ENCODE results near the gene FRMD8. TPM values are rescaled to one million over a fixed set of nuclear protein-coding genes. Genes with fewer than 3 reads are reported as not detected.

Gene FRMD8
- total RNA-seq, 1 donor, result 42.7 TPM

GRCh38 chr11:65398362-65398910, 12.0 kb downstream of the FRMD8 start:
- H3K4me3 ChIP-seq (ENCODE audit: low read depth, low read length), result no peak overlapping the region
- no peak for DNase-seq (ENCODE audit: low read depth)
- no peak for TF ChIP-seq CTCF (IDR thresholded peaks at IDR 0.05; ENCODE audit: insufficient read depth, low read length)

- H3K4me3 ChIP-seq (ENCODE audit: low read depth, low read length), result no peak overlapping the region
- no peak for TF ChIP-seq CTCF (IDR thresholded peaks at IDR 0.05; ENCODE audit: insufficient read depth, low read length)
- no peak for DNase-seq (ENCODE audit: low read depth)
These were observed 12.8 kb downstream of the FRMD8 start for GRCh38 chr11:65399249-65399648.

- H3K4me3 ChIP-seq (ENCODE audit: low read depth, low read length), result no peak overlapping the region
- DNase-seq (ENCODE audit: low read depth), result no peak
- no peak for TF ChIP-seq CTCF (IDR thresholded peaks at IDR 0.05; ENCODE audit: insufficient read depth, low read length)
These were observed 13.4 kb downstream of the FRMD8 start for GRCh38 chr11:65399845-65400244.

GRCh38 chr11:65400307-65401072, 14.1 kb downstream of the FRMD8 start:
- no peak overlapping the region for H3K4me3 ChIP-seq (ENCODE audit: low read depth, low read length)
- DNase-seq (ENCODE audit: low read depth), result no peak
- no peak for TF ChIP-seq CTCF (IDR thresholded peaks at IDR 0.05; ENCODE audit: insufficient read depth, low read length)

GRCh38 chr11:65401073-65401802, 14.8 kb downstream of the FRMD8 start:
- no peak for DNase-seq (ENCODE audit: low read depth)
- TF ChIP-seq CTCF (IDR thresholded peaks at IDR 0.05; ENCODE audit: insufficient read depth, low read length), result no peak
- no peak overlapping the region for H3K4me3 ChIP-seq (ENCODE audit: low read depth, low read length)

- TF ChIP-seq CTCF (IDR thresholded peaks at IDR 0.05; ENCODE audit: insufficient read depth, low read length), result no peak
- H3K4me3 ChIP-seq (ENCODE audit: low read depth, low read length), result no peak overlapping the region
- DNase-seq (ENCODE audit: low read depth), result no peak
These were observed 15.4 kb downstream of the FRMD8 start for GRCh38 chr11:65401803-65402248.
